ENCODE data around the gene USP34. TPM values are rescaled to one million over a fixed set of nuclear protein-coding genes. Genes with fewer than 3 reads are reported as not detected.

USP34 gene
- total RNA-seq, 1 experiment from 2014 or later = 76.3 TPM

DNA sequence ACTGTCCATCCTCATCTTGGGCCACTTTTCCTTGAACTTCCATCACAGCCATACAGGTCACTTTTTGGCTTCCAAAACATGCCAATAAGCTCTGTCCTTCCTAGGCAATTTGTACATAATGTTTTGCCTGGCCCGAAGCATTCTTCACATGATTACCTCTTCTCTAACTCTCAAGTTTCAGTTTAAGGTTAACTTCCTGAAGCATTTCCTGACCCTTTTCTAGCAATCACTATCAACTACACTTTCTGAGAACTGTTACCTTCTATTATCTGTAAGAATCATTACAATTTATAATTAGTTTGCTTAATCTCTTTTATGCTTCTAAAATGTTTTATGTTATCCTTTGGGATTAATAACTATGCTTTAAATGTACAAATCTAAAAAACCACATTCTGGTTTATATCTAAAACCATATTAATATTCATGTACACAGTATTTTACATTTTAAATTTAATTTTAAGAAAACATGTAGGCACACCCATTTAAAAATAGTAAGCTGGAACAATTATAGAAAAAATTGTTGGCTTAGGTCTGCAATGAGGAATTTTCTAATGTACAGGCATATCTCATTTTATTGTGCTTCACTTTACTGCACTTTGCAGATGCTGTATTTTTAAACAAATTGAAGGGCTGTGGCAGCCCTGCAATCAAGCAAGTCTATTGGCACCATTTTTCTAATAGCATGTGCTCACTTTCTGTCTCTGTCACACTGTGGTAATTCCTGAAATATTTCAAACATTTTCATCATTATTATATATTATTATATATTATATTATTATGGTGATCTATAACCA lies 232.5 kb downstream of the USP34 start:
- no peak for DNase-seq (ENCODE audit: low read depth, low spot score)
- Histone ChIP-seq H3K27ac (ENCODE audit: low read depth, low read length) (no peak overlapping the region), H3K4me2 (ENCODE audit: low read length) (no peak overlapping the region), H3K9ac (ENCODE audit: low read length) (no peak overlapping the region), H3K36me3 (ENCODE audit: control insufficient read depth in 1 of 2, insufficient read depth in 2 of 2, low read length in 2 of 2) (peaks cover 8 to 10% of the 10 kb centered on the region in 2 experiments; a peak in 3 of 4 replicates), H3K27me3 (ENCODE audit: insufficient read depth, low read length) (no peaks in the 10 kb centered on the region), H3K9me2 (ENCODE audit: insufficient read depth) (no peaks in the 10 kb centered on the region), H4K20me1 (ENCODE audit: insufficient read depth) (no peaks in the 10 kb centered on the region), H2AFZ (ENCODE audit: low read depth, low read length, poor library complexity, severe bottlenecking) (no peak overlapping the region), H3K79me2 (ENCODE audit: insufficient read depth, low read length) (no peaks in the 10 kb centered on the region), H3K4me3 (replicated peaks in 1 of 2; ENCODE audit: low read depth in 1 of 2, low read length in 2 of 2) (no peak overlapping the region), H3K4me1 (ENCODE audit: control insufficient read depth in 1 of 2, insufficient read depth in 2 of 2, low read length in 2 of 2) (no peaks in the 10 kb centered on the region), H3K9me3 (ENCODE audit: control insufficient read depth in 1 of 2, insufficient read depth in 1 of 2, low read depth in 1 of 2, low read length in 2 of 2) (no peaks in the 10 kb centered on the region)
- intact Hi-C loops (cut with micrococcal nuclease) = loop anchor here (2.0 kb wide), 1 partner anchor 20 kb away; no protein-coding TSS in a partner anchor
- TF ChIP-seq REST (IDR thresholded peaks at IDR 0.05; ENCODE audit: low read depth) (no peak), ATF3 (IDR thresholded peaks at IDR 0.05) (no peak), SRF (IDR thresholded peaks at IDR 0.05; ENCODE audit: low read depth) (no peak), CEBPB (IDR thresholded peaks at IDR 0.05; ENCODE audit: low read depth) (no peak), POLR2AphosphoS5 (IDR thresholded peaks at IDR 0.05; ENCODE audit: low read depth, low read length) (no peak), EGR1 (IDR thresholded peaks at IDR 0.05; ENCODE audit: low read depth) (no peak), SIN3A (IDR thresholded peaks at IDR 0.05; ENCODE audit: low read depth) (no peak), CBX3 (IDR thresholded peaks at IDR 0.05; ENCODE audit: low read depth) (no peak), FOSL1 (IDR thresholded peaks at IDR 0.05; ENCODE audit: low read depth) (no peak)
- ChIA-PET CTCF (no interaction called here), RAD21 (ENCODE audit: low non-redundant PET in 1 of 2, low total read pairs in 2 of 2, uncharacterized antibody in 2 of 2, unreplicated experiment in 2 of 2) (no interaction called here), POLR2A (no interaction called here)
- ATAC-seq = no peak
- no TSS peak for BruUV-seq (replicated peaks)

Measured in HCT116 (cell line).